Pons (tissue), 1 donor: ENCODE measurements around the gene ASCC2.

Experiments
- DNase-seq: peaks from one replicate; pipeline ENCODE4 v3.0.0-alpha.2; 2016; ENCODE audit warnings: low spot score

Gene ASCC2

GRCh38 chr22:29816980-29817379 lies 21.1 kb downstream of the ASCC2 start:
- no peak for DNase-seq

GRCh38 chr22:29816539-29816938 lies 21.5 kb downstream of the ASCC2 start:
- no peak for DNase-seq

GRCh38 chr22:29816128-29816527 lies 21.9 kb downstream of the ASCC2 start:
- DNase-seq = no peak

DNA sequence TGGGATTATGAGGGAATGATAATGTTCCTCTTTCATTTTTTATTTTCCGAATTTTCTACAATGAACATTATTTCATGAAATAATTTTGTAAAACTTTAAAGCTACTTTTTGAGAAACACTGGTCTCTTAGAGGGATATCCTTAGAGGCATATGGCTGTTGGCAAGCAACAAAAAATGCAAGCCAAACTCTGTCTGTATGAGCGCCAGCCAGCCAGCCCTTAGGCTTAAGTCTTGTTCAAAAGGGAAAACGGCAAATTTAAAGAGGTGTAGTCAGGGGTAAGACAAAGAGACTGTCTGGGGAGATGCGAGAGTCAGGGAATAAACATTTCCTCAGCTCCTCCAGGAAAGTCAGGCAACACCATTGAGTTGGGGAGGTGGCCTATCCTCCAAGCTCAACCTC lies 22.5 kb downstream of the ASCC2 start:
- DNase-seq = no peak

- no peak for DNase-seq
These were observed 24.1 kb downstream of the ASCC2 start for GRCh38 chr22:29814003-29814402.

DNA sequence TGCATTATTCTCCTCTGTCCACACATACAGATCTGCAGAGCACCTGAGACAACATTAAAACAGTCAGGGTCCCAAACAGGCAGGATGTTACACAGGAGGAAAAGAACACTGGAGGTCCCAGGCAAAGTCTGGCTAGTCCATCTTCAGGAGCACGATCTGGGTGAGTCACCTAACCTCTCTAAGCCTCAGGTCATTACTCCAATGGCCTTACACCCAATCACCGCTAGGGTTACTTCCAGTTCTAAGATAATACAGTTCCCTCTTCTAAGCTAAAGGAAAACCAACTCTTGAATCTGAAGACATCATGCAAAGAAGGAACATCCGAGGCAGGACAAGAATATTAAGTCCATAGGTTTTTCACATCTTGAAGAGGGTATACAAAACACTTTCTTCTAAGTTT lies 24.5 kb downstream of the ASCC2 start:
- DNase-seq = no peak

DNA sequence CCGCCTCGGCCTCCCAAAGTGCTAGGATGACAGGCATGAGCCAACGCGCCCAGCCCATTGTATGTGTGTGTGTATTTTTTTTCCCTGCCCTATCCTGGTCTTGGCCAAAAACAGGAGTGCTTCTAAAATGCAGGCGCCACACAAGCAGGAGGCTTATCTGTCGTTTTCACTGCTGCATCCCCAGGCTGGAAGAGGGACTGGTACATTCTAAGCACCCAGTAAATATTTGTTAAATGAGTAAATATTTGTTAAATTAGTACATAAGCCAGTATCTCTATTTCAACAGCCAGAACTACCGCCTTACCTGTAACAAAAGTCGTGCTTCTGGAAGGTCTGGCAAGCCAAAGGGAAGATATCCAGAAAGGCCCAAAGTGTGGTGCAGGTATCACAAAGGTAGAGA lies 24.9 kb downstream of the ASCC2 start:
- no peak for DNase-seq

- DNase-seq = no peak
These were observed 26.7 kb downstream of the ASCC2 start for GRCh38 chr22:29811377-29811776.

GRCh38 chr22:29810216-29810615 lies 27.9 kb downstream of the ASCC2 start:
- DNase-seq = no peak

GRCh38 chr22:29806196-29806595 lies 31.9 kb downstream of the ASCC2 start:
- no peak for DNase-seq

GRCh38 chr22:29804985-29805384 lies 33.1 kb downstream of the ASCC2 start:
- no peak for DNase-seq

DNA sequence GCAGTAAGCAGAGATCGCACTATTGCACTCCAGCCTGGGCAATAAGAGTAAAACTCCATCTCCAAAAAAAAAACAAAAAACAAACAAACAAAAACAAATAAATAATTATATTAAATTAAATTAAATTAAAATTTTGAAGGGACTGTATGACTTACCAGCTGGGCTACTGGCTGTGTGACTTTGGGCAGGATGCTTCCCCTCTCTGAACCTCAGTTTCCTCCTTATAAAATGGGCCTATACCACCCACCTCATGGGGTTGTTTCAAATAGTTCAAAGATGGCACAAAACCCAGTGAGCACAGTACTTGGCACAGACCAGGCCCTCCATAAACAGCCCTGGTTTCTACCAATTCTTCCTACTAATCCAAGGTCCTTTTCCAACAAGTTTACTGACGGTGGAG lies 34.9 kb downstream of the ASCC2 start:
- DNase-seq = no peak

GRCh38 chr22:29801796-29802195 lies 36.3 kb downstream of the ASCC2 start:
- DNase-seq = no peak

GRCh38 chr22:29801153-29801552 lies 36.9 kb downstream of the ASCC2 start:
- no peak for DNase-seq

- peak; percentile 87 for DNase-seq
These were observed 38.8 kb downstream of the ASCC2 start for GRCh38 chr22:29799217-29799680.

GRCh38 chr22:29798801-29799200 lies 39.3 kb downstream of the ASCC2 start:
- no peak for DNase-seq

- DNase-seq = no peak
These were observed 39.8 kb downstream of the ASCC2 start for GRCh38 chr22:29798318-29798717.

- DNase-seq = peak; percentile 69
These were observed 40.7 kb downstream of the ASCC2 start for GRCh38 chr22:29797351-29797750.

GRCh38 chr22:29795663-29796062 lies 42.4 kb downstream of the ASCC2 start:
- DNase-seq = no peak

- DNase-seq = no peak
These were observed 44.7 kb downstream of the ASCC2 start for GRCh38 chr22:29793396-29793795.

- DNase-seq = no peak
These were observed 48.0 kb downstream of the ASCC2 start for GRCh38 chr22:29790061-29790460.

GRCh38 chr22:29788339-29789279 lies 49.5 kb downstream of the ASCC2 start:
- no peak for DNase-seq

DNA sequence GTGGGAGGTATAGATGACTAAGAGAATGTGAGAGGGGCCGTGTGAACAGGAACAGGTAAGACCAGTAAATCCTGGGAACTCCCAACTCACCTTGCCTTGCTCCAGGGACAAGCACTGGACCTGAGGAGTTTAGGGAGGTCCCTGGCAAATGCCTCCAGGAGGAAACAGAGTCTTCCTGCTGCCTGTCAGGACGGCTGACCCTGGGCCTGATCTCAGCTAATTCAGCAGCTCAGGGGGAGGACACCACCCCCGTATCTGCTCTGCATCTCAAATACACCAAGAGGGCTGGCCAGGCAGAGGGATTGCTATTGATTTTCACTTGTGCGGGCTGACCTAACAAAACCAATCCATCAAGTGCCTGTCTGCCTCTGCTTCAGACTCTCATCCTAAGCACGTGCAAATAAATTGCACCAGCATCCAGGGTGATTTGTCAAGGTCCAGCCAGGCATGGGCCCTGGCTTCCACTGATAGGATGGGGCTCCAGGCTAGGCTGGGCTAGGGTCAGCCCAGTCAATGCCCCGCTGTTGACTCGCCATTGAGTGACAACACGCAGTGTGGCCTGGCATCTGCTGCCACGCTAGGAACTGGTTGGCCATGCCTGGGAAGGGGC lies 50.6 kb downstream of the ASCC2 start:
- no peak for DNase-seq
